GM10847 (cell line): Measurements from ENCODE around the gene KXD1.

ENCODE experiments used
- POLR2A ChIP-seq: IDR thresholded peaks from 2 replicates; pipeline ENCODE4 v1.6.1; 2011; ENCODE audit not compliant: insufficient read length; ENCODE audit errors: extremely low read depth

The KXD1 gene

GRCh38 chr19:18589380-18590272, 32.0 kb downstream of the KXD1 start:
- no peak for TF ChIP-seq POLR2A

DNA sequence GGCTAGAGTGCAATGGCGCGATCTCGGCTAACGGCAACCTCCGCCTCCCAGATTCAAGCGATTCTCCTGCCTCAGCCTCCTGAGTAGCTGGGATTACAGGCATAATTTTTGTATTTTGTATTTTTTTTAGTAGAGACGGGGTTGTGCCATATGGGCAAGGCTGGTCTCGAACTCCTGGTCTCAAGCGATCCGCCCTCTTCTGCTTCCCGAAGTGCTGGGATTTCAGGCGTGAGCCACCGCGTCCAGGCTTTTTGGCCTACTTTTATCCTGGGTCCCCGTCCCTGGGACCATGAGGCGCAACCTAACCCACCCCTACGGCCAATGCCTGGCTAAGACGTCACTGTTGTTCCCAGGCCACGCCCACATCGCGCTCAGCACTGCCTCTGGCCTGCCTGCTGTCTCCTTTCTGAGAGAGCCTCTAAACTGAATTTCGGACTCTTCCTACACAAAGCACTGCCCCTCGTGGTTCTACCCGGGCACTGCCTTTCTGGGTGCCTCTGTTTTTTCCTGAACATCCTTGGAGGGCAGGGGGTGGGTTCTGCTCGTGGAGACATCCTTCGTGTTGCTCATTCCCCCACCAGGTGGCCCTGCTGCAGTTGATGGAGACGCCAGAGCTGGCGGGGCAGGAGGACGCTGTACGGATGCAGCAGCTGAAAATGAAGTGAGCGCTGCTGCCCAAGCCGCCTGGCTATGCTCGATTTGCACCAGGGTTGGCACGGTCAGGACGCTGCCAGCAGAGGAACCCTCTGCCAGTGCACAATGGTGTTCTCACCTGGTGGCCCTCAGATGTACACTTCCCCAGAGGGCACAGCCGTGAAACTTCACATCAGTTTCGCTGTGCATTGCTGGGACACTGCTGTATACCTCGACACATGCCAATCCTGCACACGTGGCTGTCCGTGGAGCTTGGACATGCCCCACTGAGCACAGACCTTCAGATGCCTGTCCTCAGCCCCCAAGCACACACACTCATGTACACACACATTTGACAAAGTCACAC, 32.9 kb downstream of the KXD1 start:
- TF ChIP-seq POLR2A: no peak

DNA sequence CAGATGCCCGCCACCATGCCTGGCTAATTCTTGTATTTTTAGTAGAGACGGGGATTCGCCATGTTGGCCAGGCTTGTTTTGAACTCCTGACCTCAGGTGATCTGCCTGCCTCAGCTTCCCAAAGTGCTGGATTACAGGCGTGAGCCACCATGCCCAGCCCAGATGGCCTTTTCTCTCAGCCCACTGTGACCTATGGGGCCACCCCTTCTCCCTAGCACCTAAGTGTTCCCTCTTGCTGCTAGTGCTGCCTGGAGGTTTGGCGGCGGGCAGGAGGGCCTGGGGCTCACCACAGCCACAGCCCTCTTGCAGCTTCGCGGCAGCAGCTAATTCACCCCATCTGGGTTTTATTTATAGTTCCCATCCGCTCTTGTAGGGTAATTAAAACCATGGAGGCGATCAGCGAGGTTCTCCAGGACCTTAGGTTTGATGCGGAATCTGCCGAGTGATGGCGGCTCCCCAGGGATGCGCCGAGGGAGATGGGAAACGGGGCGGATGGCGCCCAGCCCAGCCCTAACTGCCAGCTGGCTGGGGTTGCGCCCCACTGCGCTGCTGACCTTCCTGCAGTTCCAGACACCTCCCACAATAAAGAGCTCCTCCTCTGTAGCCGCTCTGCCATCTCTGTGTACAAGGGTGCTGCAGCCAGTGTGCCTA, 34.2 kb downstream of the KXD1 start:
- TF ChIP-seq POLR2A: no peak

DNA sequence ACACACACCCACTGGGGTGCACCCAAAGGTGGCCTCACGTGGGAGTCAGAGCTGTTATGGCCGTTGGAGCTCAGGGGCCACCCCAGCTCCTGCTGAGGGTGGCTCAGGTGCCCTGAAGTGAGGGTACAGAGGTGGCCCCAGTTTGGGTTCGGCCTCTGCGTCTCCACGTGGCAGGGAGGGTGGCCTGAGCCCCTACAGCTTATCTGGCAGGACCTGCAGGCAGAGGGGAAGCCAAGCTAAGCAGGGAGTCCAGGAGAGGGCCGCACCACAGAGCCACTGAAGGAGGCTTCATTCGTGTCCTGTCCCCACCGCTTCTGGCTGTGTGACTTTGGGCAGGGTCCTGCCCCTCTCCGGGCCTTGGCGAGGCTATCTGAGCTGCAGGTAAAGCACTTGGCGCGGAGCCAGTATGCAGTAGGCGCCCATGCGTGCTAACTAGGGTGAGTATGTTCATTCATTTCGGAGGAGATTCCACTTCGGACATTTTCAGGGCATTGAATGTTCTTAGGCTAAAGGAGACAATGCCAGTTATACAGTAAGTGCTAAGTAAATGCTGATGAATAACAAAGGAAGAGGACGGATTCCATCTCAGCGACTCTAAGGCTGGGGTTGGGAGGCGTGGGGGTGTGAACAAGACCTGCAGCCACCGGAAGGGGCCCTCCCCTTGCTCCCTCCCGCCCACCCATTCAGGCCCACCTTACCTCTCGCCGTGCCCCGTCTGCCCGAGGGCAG, 35.9 kb downstream of the KXD1 start:
- no peak for TF ChIP-seq POLR2A

DNA sequence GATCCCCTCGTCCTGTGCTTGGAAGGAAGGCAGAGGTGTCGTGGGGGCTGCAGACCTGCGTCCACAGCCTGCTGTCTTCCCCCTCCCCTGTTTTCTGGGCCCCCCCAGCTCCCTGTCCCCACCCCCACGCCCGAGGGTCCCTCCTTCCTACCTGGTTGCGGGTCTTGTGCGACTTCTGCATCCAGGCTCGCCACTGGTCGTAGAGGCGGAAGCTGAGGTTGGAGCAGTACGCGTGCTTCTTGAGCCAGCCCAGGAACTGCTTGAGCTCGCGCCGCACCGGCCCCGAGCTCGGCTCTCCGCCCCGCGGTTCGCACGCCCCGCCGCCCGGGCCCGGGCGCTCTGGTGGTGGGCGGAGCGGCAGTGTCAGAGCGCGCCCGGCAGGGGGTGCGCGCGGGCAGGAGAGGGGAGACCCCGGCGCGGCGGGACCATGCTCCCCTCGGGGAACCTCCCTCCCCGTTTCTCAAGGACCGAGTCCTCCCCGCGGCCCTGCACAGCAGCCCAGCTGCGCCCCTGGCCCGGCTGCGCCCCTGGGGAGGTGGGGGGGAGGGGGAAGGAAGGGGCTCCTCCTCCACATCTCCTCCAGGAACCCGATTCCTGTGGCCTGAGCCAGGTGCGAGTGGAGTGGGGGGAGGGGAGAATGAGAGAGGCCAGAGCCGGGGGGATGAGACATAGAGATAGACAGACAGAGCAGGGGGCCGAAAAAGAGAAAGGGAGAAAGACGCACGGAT, 36.6 kb downstream of the KXD1 start:
- no peak for TF ChIP-seq POLR2A

- no peak for TF ChIP-seq POLR2A
Measured at GRCh38 chr19:18594824-18595373, 37.2 kb downstream of the KXD1 start.

- no peak for TF ChIP-seq POLR2A
Measured at GRCh38 chr19:18595475-18595874, 37.8 kb downstream of the KXD1 start.

DNA sequence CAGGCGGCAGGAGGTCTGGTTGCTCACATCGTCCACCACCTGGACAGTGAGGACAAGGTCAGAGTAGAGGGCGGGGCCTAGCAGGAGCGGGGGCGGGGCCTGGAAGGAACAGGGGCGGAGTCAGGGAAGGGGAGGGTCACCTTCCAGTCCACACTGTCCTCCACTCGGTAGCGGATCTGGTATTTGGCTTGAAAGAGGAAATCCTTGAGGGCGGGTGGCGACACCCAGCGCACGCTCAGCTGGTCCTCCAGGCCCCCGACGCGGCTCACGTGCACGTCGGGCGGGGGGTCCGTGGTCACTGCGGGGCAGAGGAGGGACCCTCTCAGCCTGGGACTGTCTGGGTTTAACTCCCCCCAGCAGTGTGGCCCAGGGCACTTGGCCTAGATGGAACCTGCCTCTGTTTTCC, 39.1 kb downstream of the KXD1 start:
- TF ChIP-seq POLR2A: no peak

DNA sequence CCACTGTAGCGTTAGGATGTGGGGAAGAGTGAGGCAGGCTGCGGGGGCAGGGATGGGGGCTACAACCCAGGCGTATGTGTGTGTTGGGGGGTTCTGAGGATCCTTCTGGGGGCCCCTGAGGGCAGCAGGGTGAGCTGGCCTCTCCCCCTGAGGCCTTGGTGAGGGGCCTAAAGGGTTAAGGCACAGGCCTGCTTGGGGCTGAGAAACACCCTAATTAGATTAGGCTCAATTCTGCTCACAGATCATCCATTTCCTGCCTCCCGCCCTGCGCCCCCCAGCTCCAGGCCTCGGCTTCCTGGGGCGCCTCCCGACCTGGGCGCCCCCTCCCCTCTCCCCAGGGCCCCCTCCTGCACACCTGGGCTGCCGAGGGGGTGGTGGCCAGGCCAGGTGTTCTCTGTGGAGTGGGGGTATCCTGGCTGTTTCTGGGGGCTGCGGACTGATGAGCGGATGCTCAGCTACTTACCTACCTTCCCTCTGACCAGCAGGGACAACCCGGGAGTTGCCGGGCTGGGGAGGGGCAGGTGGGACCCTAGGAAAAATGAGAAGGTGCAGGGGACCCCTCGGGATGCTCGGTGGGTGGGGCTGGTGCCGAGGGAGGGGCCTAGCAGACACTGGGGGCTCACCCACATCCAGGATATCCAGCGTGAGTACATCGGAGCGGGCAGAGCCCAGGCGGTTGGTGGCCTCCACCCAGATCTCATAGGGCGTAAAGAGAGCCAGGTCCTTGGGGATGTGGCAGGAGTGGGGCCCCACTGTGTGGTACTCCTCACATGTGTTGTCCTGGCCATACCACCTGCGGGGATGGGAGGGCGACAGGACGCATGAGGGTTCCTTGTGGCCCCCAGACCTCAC, 40.4 kb downstream of the KXD1 start:
- no peak for TF ChIP-seq POLR2A

DNA sequence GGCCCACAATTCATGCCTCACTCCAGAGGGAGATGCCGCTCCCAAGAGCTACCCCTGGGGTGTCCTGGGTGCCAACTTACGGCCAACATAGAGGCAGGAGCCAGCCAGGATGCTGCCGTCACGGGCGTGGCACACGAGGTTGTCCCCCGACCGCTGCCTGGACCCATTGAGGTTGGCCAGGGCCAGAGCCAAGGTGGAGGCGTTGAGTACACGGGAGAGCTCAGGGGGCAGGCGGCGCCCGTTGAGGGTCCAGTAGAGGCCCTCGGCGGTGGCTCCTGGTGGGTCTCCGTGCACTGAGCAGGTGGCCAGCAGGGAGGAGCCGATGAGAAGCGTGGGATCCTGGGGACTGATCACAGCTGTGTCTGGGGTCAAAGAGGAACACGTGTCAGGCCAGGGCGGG, 41.8 kb downstream of the KXD1 start:
- TF ChIP-seq POLR2A: no peak

- no peak for TF ChIP-seq POLR2A
Measured at GRCh38 chr19:18601875-18602274, 44.2 kb downstream of the KXD1 start.

- no peak for TF ChIP-seq POLR2A
Measured at GRCh38 chr19:18603255-18603957, 45.7 kb downstream of the KXD1 start.
